ENCODE measurements around the gene ZNF587. TPM values are rescaled to one million over a fixed set of nuclear protein-coding genes. Genes with fewer than 3 reads are reported as not detected.
A peak's percentile ranks its signal among the peaks of the same experiment; 100 is the strongest.
"Not testable (repeated sequence)": the region's sequence is repeated elsewhere in the genome, so short reads cannot be mapped to it uniquely, and the experiment has no call there.

Gene ZNF587
- polyA plus RNA-seq (2013), result 17.2 TPM

GRCh38 chr19:57849666-57850473 is at the start of gene ZNF587:
Gene ZNF587, plus strand, starts transcription at chr19:57849859. Its CDS starts 180 bp downstream, at chr19:57850039.
- H3K27me3 ChIP-seq (replicated peaks in 2 of 5; ENCODE audit: control insufficient read depth in 4 of 5, insufficient read depth in 5 of 5, low read length in 4 of 5); CTCF ChIA-PET; H3K9me3 ChIP-seq (ENCODE audit: control extremely low read depth in 1 of 5, control insufficient read depth in 4 of 5, insufficient read depth in 2 of 5, low read depth in 1 of 5, low read length in 4 of 5): not testable (repeated sequence)
- POLR2A ChIA-PET, result interaction anchor here (0.6 kb wide), 1 partner anchor 12 kb away, joined by 3 read pairs; no protein-coding TSS in a partner anchor
- under 1% methylated on average over 28 of the region's 42 CpGs for WGBS (ENCODE audit: insufficient coverage)
- Histone ChIP-seq H3K36me3 (ENCODE audit: control insufficient read depth in 4 of 4, insufficient read depth in 4 of 4, low read length in 3 of 4) (peaks cover 0 to 21% (median 0%) of the 10 kb centered on the region in 4 experiments), H3K4me1 (ENCODE audit: control extremely low read depth in 1 of 4, control insufficient read depth in 4 of 4, insufficient read depth in 4 of 4, low read length in 3 of 4) (peaks cover 0 to 18% (median 8%) of the 10 kb centered on the region in 4 experiments), H3K27ac (ENCODE audit: insufficient read depth in 1 of 2, low read depth in 1 of 2, low read length in 2 of 2, poor library complexity in 1 of 2, severe bottlenecking in 2 of 2) (peak within 1 kb of the TSS; percentile 40 to 83), H3K4me3 (ENCODE audit: control insufficient read depth in 1 of 7, extremely low read depth in 1 of 7, insufficient read depth in 4 of 7, low read depth in 2 of 7, low read length in 6 of 7) (peak within 1 kb of the TSS; percentile 54 to 94 (median 87))
- peak; percentile 79 to 93 (median 88) for DNase-seq

- DNase-seq, result no peak
- H3K9me3 ChIP-seq (ENCODE audit: control extremely low read depth in 1 of 5, control insufficient read depth in 4 of 5, insufficient read depth in 2 of 5, low read depth in 1 of 5, low read length in 4 of 5), result no peaks in the 10 kb centered on the region
- ChIA-PET POLR2A (no interaction called here), CTCF (interaction anchor here (0.8 to 1.8 kb wide), 5 partner anchors 11 to 21 kb away, joined by 3 to 5 read pairs (median 4); partner anchors contain the start of gene ZNF552)
- H3K36me3 ChIP-seq (ENCODE audit: control insufficient read depth in 4 of 4, insufficient read depth in 4 of 4, low read length in 3 of 4), result peaks cover 5 to 16% (median 8%) of the 10 kb centered on the region in 4 experiments
- peaks cover 11 to 28% (median 17%) of the 10 kb centered on the region in 4 experiments for H3K4me1 ChIP-seq (ENCODE audit: control extremely low read depth in 1 of 4, control insufficient read depth in 4 of 4, insufficient read depth in 4 of 4, low read length in 3 of 4)
- H3K27ac ChIP-seq (ENCODE audit: insufficient read depth in 1 of 2, low read depth in 1 of 2, low read length in 2 of 2, poor library complexity in 1 of 2, severe bottlenecking in 2 of 2), result no peak overlapping the region
- no peak overlapping the region for H3K4me3 ChIP-seq (ENCODE audit: control insufficient read depth in 1 of 7, extremely low read depth in 1 of 7, insufficient read depth in 4 of 7, low read depth in 2 of 7, low read length in 6 of 7)
- 98% methylated on average over 4 of the region's 5 CpGs for WGBS (ENCODE audit: insufficient coverage)
- H3K27me3 ChIP-seq (replicated peaks in 2 of 5; ENCODE audit: control insufficient read depth in 4 of 5, insufficient read depth in 5 of 5, low read length in 4 of 5), result no peaks in the 10 kb centered on the region
These were observed 49.0 kb upstream of the ZNF587 start for GRCh38 chr19:57800696-57801095.

GRCh38 chr19:57802269-57802668 is 47.4 kb upstream of the ZNF587 start:
- H3K27ac ChIP-seq (ENCODE audit: insufficient read depth in 1 of 2, low read depth in 1 of 2, low read length in 2 of 2, poor library complexity in 1 of 2, severe bottlenecking in 2 of 2), result no peak overlapping the region
- no peak overlapping the region for H3K4me3 ChIP-seq (ENCODE audit: control insufficient read depth in 1 of 7, extremely low read depth in 1 of 7, insufficient read depth in 4 of 7, low read depth in 2 of 7, low read length in 6 of 7)
- 91% methylated on average over 4 of the region's 4 CpGs for WGBS (ENCODE audit: insufficient coverage)
- ChIA-PET CTCF (no interaction called here), POLR2A (no interaction called here)
- H3K4me1 ChIP-seq (ENCODE audit: control extremely low read depth in 1 of 4, control insufficient read depth in 4 of 4, insufficient read depth in 4 of 4, low read length in 3 of 4), result peaks cover 11 to 28% (median 17%) of the 10 kb centered on the region in 4 experiments
- no peaks in the 10 kb centered on the region for H3K9me3 ChIP-seq (ENCODE audit: control extremely low read depth in 1 of 5, control insufficient read depth in 4 of 5, insufficient read depth in 2 of 5, low read depth in 1 of 5, low read length in 4 of 5)
- no peak for DNase-seq
- peaks cover 0 to 12% (median 0%) of the 10 kb centered on the region in 4 experiments for H3K36me3 ChIP-seq (ENCODE audit: control insufficient read depth in 4 of 4, insufficient read depth in 4 of 4, low read length in 3 of 4)
- no peaks in the 10 kb centered on the region for H3K27me3 ChIP-seq (replicated peaks in 2 of 5; ENCODE audit: control insufficient read depth in 4 of 5, insufficient read depth in 5 of 5, low read length in 4 of 5)

GRCh38 chr19:57803265-57803593 is 46.4 kb upstream of the ZNF587 start:
- no peaks in the 10 kb centered on the region for H3K27me3 ChIP-seq (replicated peaks in 2 of 5; ENCODE audit: control insufficient read depth in 4 of 5, insufficient read depth in 5 of 5, low read length in 4 of 5)
- peaks cover 4 to 20% (median 7%) of the 10 kb centered on the region in 4 experiments for H3K36me3 ChIP-seq (ENCODE audit: control insufficient read depth in 4 of 4, insufficient read depth in 4 of 4, low read length in 3 of 4)
- H3K27ac ChIP-seq (ENCODE audit: insufficient read depth in 1 of 2, low read depth in 1 of 2, low read length in 2 of 2, poor library complexity in 1 of 2, severe bottlenecking in 2 of 2), result no peak overlapping the region
- ChIA-PET POLR2A (no interaction called here), CTCF (interaction anchor here (0.9 kb wide), 1 partner anchor 16 kb away, joined by 3 read pairs; no protein-coding TSS in a partner anchor)
- H3K9me3 ChIP-seq (ENCODE audit: control extremely low read depth in 1 of 5, control insufficient read depth in 4 of 5, insufficient read depth in 2 of 5, low read depth in 1 of 5, low read length in 4 of 5), result no peaks in the 10 kb centered on the region
- DNase-seq, result no peak
- H3K4me1 ChIP-seq (ENCODE audit: control extremely low read depth in 1 of 4, control insufficient read depth in 4 of 4, insufficient read depth in 4 of 4, low read length in 3 of 4), result peaks cover 11 to 28% (median 17%) of the 10 kb centered on the region in 4 experiments
- WGBS (ENCODE audit: insufficient coverage), result 11% methylated on average over 5 of the region's 6 CpGs
- peak overlapping the region in 6 of 7 experiments; percentile 47 to 85 (median 68) for H3K4me3 ChIP-seq (ENCODE audit: control insufficient read depth in 1 of 7, extremely low read depth in 1 of 7, insufficient read depth in 4 of 7, low read depth in 2 of 7, low read length in 6 of 7)

- H3K27me3 ChIP-seq (replicated peaks in 2 of 5; ENCODE audit: control insufficient read depth in 4 of 5, insufficient read depth in 5 of 5, low read length in 4 of 5), result no peaks in the 10 kb centered on the region
- peak; percentile 25 to 76 (median 62) for DNase-seq
- H3K4me1 ChIP-seq (ENCODE audit: control extremely low read depth in 1 of 4, control insufficient read depth in 4 of 4, insufficient read depth in 4 of 4, low read length in 3 of 4), result peaks cover 11 to 27% (median 17%) of the 10 kb centered on the region in 4 experiments
- peak overlapping the region; percentile 61 for H3K27ac ChIP-seq (ENCODE audit: insufficient read depth in 1 of 2, low read depth in 1 of 2, low read length in 2 of 2, poor library complexity in 1 of 2, severe bottlenecking in 2 of 2)
- H3K36me3 ChIP-seq (ENCODE audit: control insufficient read depth in 4 of 4, insufficient read depth in 4 of 4, low read length in 3 of 4), result peaks cover 7 to 24% (median 10%) of the 10 kb centered on the region in 4 experiments
- ChIA-PET CTCF (interaction anchor here (0.9 kb wide), 1 partner anchor 15 kb away, joined by 3 read pairs; no protein-coding TSS in a partner anchor), POLR2A (no interaction called here)
- no peaks in the 10 kb centered on the region for H3K9me3 ChIP-seq (ENCODE audit: control extremely low read depth in 1 of 5, control insufficient read depth in 4 of 5, insufficient read depth in 2 of 5, low read depth in 1 of 5, low read length in 4 of 5)
- peak overlapping the region; percentile 26 to 85 (median 64) for H3K4me3 ChIP-seq (ENCODE audit: control insufficient read depth in 1 of 7, extremely low read depth in 1 of 7, insufficient read depth in 4 of 7, low read depth in 2 of 7, low read length in 6 of 7)
- 22% methylated on average over 12 of the region's 19 CpGs for WGBS (ENCODE audit: insufficient coverage)
These were observed 45.9 kb upstream of the ZNF587 start for GRCh38 chr19:57803594-57804325.

GRCh38 chr19:57807541-57807940 is 42.1 kb upstream of the ZNF587 start:
- POLR2A ChIA-PET, result no interaction called here
- Histone ChIP-seq H3K27ac (ENCODE audit: insufficient read depth in 1 of 2, low read depth in 1 of 2, low read length in 2 of 2, poor library complexity in 1 of 2, severe bottlenecking in 2 of 2) (no peak overlapping the region), H3K4me1 (ENCODE audit: control extremely low read depth in 1 of 4, control insufficient read depth in 4 of 4, insufficient read depth in 4 of 4, low read length in 3 of 4) (peaks cover 3 to 22% (median 16%) of the 10 kb centered on the region in 4 experiments), H3K36me3 (ENCODE audit: control insufficient read depth in 4 of 4, insufficient read depth in 4 of 4, low read length in 3 of 4) (peaks cover 10 to 29% (median 18%) of the 10 kb centered on the region in 4 experiments), H3K9me3 (ENCODE audit: control extremely low read depth in 1 of 5, control insufficient read depth in 4 of 5, insufficient read depth in 2 of 5, low read depth in 1 of 5, low read length in 4 of 5) (no peaks in the 10 kb centered on the region), H3K27me3 (replicated peaks in 2 of 5; ENCODE audit: control insufficient read depth in 4 of 5, insufficient read depth in 5 of 5, low read length in 4 of 5) (no peaks in the 10 kb centered on the region), H3K4me3 (ENCODE audit: control insufficient read depth in 1 of 7, extremely low read depth in 1 of 7, insufficient read depth in 4 of 7, low read depth in 2 of 7, low read length in 6 of 7) (no peak overlapping the region)
- CTCF ChIA-PET, result interaction anchor here (0.9 kb wide), 1 partner anchor 27 kb away, joined by 3 read pairs; no protein-coding TSS in a partner anchor
- WGBS (ENCODE audit: insufficient coverage), result 83% methylated on average over 1 of the region's 2 CpGs
- DNase-seq, result no peak

Data from common myeloid progenitor, CD34-positive (primary cell).